ENCODE measurements around the gene ARHGEF2. TPM values are rescaled to one million over a fixed set of nuclear protein-coding genes. Genes with fewer than 3 reads are reported as not detected.

ARHGEF2 gene
- total RNA-seq, 4 donors from 2014 or later = 47.4 to 80.1 (median 66.6) TPM

DNA sequence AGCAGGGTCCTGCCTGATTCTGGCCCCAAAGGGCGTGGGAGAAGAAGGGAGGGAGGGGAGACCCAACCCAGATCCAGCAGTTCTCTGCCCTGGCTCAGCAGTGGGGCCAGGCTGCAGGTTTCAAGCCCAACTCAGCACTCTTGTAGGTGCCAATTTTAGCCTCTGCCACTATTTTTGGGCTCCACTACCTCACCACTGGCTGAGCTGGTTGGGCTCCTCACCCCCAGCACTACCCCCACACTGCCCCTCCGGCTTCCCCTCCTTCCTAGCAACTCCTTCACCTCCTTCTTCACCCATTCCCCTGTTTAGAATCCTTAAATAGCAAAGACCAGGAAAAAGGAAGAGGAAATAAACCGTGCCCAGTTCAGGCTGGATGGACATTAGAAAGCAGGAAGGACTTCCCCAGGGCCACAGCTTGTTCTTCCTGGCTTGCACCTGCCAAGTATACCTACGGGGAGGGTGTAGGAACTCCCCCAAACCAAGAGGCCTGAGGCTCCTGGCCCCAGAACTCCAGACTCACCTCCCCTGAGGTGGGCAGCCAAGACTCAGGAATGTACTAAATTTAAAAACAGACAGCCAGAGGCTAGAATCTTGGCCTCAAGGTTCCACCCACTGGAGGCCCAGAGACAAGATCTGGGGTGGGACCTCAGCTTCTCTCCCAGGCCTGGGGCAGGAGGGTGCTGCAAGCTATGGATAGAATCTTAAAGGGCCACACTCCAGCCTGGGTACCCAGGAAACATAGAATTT is 1.4 kb upstream of the ARHGEF2 start:
- Histone ChIP-seq H3K36me3 (no peaks in the 10 kb centered on the region), H3K4me3 (replicated peaks in 1 of 3) (peak overlapping the region in 1 of 3 donors; percentile 90), H3K9me3 (no peaks in the 10 kb centered on the region), H3K4me1 (peaks cover 61 to 74% of the 10 kb centered on the region in 2 donors), H3K27ac (peak overlapping the region; percentile 94 to 96 (median 96)), H3K27me3 (no peaks in the 10 kb centered on the region)
- WGBS, 2 donors = 21 to 46% methylated on average over 4 of the region's 4 CpGs
- intact Hi-C loops (cut with DNase I) = loop anchor here (5.0 kb wide), 1 partner anchor 37 kb away; the partner anchor contains the start of gene RXFP4
- DNase-seq = peak; percentile 37 to 51
- no peak for TF ChIP-seq POLR2A (IDR thresholded peaks at IDR 0.05)
- TF ChIP-seq, protein P1, sequence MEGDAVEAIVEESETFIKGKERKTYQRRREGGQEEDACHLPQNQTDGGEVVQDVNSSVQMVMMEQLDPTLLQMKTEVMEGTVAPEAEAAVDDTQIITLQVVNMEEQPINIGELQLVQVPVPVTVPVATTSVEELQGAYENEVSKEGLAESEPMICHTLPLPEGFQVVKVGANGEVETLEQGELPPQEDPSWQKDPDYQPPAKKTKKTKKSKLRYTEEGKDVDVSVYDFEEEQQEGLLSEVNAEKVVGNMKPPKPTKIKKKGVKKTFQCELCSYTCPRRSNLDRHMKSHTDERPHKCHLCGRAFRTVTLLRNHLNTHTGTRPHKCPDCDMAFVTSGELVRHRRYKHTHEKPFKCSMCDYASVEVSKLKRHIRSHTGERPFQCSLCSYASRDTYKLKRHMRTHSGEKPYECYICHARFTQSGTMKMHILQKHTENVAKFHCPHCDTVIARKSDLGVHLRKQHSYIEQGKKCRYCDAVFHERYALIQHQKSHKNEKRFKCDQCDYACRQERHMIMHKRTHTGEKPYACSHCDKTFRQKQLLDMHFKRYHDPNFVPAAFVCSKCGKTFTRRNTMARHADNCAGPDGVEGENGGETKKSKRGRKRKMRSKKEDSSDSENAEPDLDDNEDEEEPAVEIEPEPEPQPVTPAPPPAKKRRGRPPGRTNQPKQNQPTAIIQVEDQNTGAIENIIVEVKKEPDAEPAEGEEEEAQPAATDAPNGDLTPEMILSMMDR (IDR thresholded peaks at IDR 0.05) = no peak

DNA sequence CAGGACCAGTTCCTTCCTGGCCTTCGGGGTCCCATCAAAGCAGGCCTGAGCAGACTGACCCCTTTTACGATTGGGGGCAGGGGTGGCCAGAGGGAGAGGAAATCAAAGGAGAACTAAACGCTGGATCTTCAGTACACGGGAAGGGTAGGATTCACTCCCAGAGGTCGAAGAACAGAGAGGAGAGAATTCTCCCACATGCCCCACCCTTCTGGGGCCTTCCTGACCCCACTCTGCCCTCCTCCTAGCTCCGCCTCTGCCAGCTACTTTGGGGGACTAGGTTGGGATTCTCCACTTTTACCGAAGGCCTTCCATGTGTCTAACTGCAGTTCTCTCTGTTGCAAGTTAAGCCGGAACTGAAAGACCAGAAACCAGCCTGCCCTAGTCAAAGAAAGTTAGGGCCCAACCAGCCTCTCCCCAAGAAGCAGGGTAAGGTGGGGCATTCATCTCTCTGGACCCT is 654 bp upstream of the ARHGEF2 start:
- Histone ChIP-seq H3K27ac (peak overlapping the region; percentile 94 to 96 (median 96)), H3K4me1 (peaks cover 68 to 77% of the 10 kb centered on the region in 2 donors), H3K36me3 (no peaks in the 10 kb centered on the region), H3K9me3 (no peaks in the 10 kb centered on the region), H3K4me3 (replicated peaks in 1 of 3) (peak overlapping the region; percentile 90 to 98 (median 92)), H3K27me3 (no peaks in the 10 kb centered on the region)
- 21 to 26% methylated on average over 7 to 8 of the region's 8 CpGs for WGBS, 2 donors
- TF ChIP-seq POLR2A (IDR thresholded peaks at IDR 0.05) = no peak
- TF ChIP-seq, protein P1 (IDR thresholded peaks at IDR 0.05) = no peak
- DNase-seq = no peak
- intact Hi-C loops (cut with DNase I) = loop anchor here (5.0 kb wide), 1 partner anchor 37 kb away; the partner anchor contains the start of gene RXFP4

GRCh38 chr1:155977690-155978324 is 540 bp downstream of the ARHGEF2 start:
- intact Hi-C loops (cut with DNase I) = loop anchor here (5.0 kb wide), 1 partner anchor 36 kb away; the partner anchor contains the start of gene RXFP4
- Histone ChIP-seq H3K27ac (peak overlapping the region; percentile 94 to 96 (median 96)), H3K9me3 (no peaks in the 10 kb centered on the region), H3K4me3 (replicated peaks in 1 of 3) (peak overlapping the region; percentile 90 to 98 (median 92)), H3K4me1 (peaks cover 78% of the 10 kb centered on the region in 2 donors), H3K27me3 (no peaks in the 10 kb centered on the region), H3K36me3 (no peaks in the 10 kb centered on the region)
- TF ChIP-seq POLR2A (IDR thresholded peaks at IDR 0.05) = no peak
- TF ChIP-seq, protein P1 (IDR thresholded peaks at IDR 0.05) = no peak
- WGBS, 2 donors = 0 to 1% methylated on average over 22 to 33 of the region's 52 CpGs
- peak; percentile 48 to 52 for DNase-seq

GRCh38 chr1:155976913-155977689 is 1.2 kb downstream of the ARHGEF2 start:
- peak overlapping the region; percentile 90 to 98 (median 92) for H3K4me3 ChIP-seq (replicated peaks in 1 of 3)
- H3K27me3 ChIP-seq = no peaks in the 10 kb centered on the region
- no peaks in the 10 kb centered on the region for H3K9me3 ChIP-seq
- no peak for TF ChIP-seq POLR2A (IDR thresholded peaks at IDR 0.05)
- peak; percentile 21 to 45 for DNase-seq
- H3K27ac ChIP-seq = peak overlapping the region; percentile 94 to 96 (median 96)
- intact Hi-C loops (cut with DNase I) = loop anchor here (5.0 kb wide), 1 partner anchor 35 kb away; the partner anchor contains the start of gene RXFP4
- no peaks in the 10 kb centered on the region for H3K36me3 ChIP-seq
- peaks cover 83 to 85% of the 10 kb centered on the region in 2 donors for H3K4me1 ChIP-seq
- WGBS, 2 donors = 6 to 17% methylated on average over 5 of the region's 5 CpGs

Data from thyroid gland (tissue), 4 donors.